Upper lobe of left lung (tissue), 4 donors: ENCODE results near the gene PNPLA7.

Experiments used
- CTCF ChIP-seq, 6 experiments: fragments of 450-650 bp in 4 of 6; fragments of 200-600 bp in 2 of 6; sonication (generic) in 2 of 6; IDR thresholded peaks; one replicate each; pipeline ENCODE4 v1.5.1; 2016 to 2019; ENCODE audit warnings: antibody characterized with exemption in 6 of 6
- POLR2AphosphoS5 ChIP-seq, 2 donors: sonication (generic); formaldehyde crosslinking; IDR thresholded peaks; one replicate each; pipeline ENCODE4 v1.5.1; 2017; ENCODE audit warnings: antibody characterized with exemption in 2 of 2

GRCh38 chr9:137479892-137480685 is 70.1 kb downstream of the PNPLA7 start:
- TF ChIP-seq CTCF (IDR thresholded peaks at IDR 0.05) (no peak), POLR2AphosphoS5 (IDR thresholded peaks at IDR 0.05) (no peak)
